Adrenal gland (tissue), 5 donors: Measurements from ENCODE around the gene B3GLCT.

Source experiments
- CTCF ChIP-seq, 6 experiments: fragments of 450-650 bp in 4 of 6; fragments of 200-600 bp in 2 of 6; sonication (generic) in 1 of 6; IDR thresholded peaks; 1 replicate in 5 of 6; 2 replicates in 1 of 6; pipeline versions ENCODE4 v1.5.1 to v1.8.0; 2016 to 2021; ENCODE audit warnings: antibody characterized with exemption in 6 of 6, mild to moderate bottlenecking in 2 of 6, moderate library complexity in 1 of 6
- POLR2A ChIP-seq, 2 donors: fragments of 450-650 bp; IDR thresholded peaks; one replicate each; pipeline ENCODE4 v1.6.1; 2017; ENCODE audit warnings: antibody characterized with exemption in 2 of 2, mild to moderate bottlenecking in 2 of 2, moderate library complexity in 1 of 2
- donor health status: DM: no; HTN: no; CAD: no.

GRCh38 chr13:31179241-31179640 lies 20.5 kb upstream of the B3GLCT start:
- TF ChIP-seq POLR2A (IDR thresholded peaks at IDR 0.05) (no peak), CTCF (IDR thresholded peaks at IDR 0.05) (no peak)
